Activated CD4-positive, CD25-positive, alpha-beta regulatory T cell treated with anti-CD3 and anti-CD28 coated beads, Interleukin-2, amount 50 U/mL, for 72 hours (primary cell): Measurements from ENCODE around the gene LCP2.

Experiments used
- DNase-seq: peaks from one replicate; pipeline ENCODE4 v3.0.0; 2021

LCP2 gene

GRCh38 chr5:170297589-170298462 is at the start of gene LCP2:
TSS of gene LCP2 (minus strand) at chr5:170297777. CDS start at chr5:170297611, 166 bp downstream.
- DNase-seq, result no peak

- no peak for DNase-seq
Observed at GRCh38 chr5:170347022-170347567, 49.5 kb upstream of the LCP2 start.

DNA sequence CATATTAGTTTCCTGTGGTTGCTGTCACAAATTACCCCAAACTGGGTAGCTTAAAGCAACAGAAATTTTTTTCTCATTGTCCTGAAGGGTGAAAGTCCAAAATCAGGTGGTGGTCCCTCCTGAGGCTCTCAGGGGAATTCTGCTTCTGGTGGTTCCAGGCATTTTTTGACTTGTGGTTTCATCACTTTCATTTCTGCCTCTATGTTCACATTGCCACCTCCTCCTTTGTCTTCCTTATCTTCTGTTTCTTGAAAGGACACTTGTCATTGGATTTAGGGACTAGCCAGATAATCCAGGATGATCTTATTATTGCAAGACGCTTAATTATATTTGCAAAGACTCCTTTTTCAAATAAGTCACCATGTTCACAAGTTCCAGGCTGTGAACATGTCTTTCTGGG is 48.4 kb upstream of the LCP2 start:
- no peak for DNase-seq

DNA sequence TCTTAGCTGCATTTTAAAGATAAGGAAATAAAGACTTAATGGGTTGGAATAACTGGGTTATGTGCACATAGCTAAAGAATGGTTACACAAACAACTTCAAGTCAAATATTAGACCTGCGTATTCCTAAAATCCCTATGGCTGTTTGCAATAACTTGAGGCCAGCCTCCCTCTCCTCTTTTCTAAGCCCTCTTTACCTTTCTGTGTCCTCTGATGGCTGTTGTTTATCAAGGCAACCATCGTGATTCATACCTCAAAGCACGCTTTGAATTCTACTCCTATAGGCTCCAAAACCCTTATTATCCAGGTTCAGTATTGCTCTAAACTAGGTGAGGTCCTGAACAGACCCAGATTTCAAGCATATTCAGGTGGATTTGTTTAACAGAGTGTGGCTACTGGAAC is 45.6 kb upstream of the LCP2 start:
- no peak for DNase-seq

DNA sequence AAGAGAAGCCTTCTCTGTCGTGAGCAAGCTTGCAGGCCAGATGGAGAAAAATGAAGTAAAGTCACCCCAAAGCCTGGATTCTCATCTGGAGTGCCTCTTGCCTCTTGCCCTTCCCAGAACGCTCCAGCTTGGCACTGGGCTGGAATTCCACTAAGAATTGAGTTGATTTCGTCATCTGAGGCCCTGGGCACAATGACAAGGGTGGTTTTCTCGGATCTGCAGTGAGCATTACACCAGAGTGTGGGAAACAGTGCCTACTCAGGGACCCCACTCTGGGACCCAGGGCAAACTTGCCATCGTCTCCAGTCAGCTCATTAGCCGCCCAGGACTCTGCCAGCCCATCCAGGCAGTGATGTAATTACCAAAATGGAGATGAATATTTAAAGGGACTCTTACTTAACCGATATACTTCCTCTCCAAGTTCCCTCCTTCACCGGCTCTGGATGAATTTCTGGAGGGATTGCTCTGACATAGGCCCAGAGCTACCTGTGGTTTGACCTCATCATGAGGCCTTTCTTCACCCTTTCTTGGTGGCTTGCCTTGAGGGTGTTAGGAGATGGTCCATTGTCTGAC is 44.7 kb upstream of the LCP2 start:
- no peak for DNase-seq

GRCh38 chr5:170341545-170341944 is 44.0 kb upstream of the LCP2 start:
- DNase-seq, result no peak

- DNase-seq, result no peak
Observed at GRCh38 chr5:170339780-170340167, 42.2 kb upstream of the LCP2 start.

GRCh38 chr5:170338933-170339779 is 41.6 kb upstream of the LCP2 start:
- peak; percentile 62 for DNase-seq

- no peak for DNase-seq
Observed at GRCh38 chr5:170338291-170338690, 40.7 kb upstream of the LCP2 start.

GRCh38 chr5:170337045-170337733 is 39.6 kb upstream of the LCP2 start:
- DNase-seq, result no peak

DNA sequence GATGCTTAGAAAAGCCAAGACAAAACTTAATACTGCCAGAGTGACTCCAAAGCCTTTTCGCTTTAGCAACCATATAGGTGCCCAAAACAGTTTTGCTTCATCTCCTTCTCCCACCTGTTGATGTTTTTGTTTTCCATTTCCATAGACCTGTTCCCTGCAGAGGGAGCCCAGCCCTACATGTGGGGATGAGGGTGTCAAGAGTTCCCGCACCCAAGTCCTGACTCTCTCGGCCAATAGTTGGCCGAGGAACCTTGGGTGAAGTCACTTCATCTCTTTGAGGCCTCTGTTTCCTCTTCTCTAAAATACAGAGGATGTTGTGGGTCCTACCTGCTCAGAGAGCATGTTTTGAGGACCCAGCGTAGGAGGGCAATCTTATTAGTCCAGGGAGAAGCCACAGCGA is 38.5 kb upstream of the LCP2 start:
- no peak for DNase-seq

DNA sequence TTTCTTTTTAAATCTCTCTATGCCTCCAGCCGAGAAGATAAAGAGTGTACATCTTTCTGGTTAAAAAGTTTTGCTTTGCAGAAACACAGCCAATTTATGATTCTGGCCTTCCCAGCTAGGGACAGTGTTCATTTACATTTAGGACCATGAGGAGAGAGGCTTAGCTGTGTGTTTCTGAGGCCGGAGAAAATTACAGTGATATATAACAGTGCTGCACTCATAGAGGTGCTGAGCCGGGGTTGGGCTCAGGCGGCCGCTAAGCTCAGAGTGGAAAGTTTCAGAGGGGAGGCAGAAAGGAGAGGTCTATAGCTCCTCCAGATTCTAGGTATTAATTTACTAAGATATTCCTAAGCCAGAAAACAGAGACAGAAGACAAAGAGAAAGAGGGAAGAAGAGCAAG is 37.0 kb upstream of the LCP2 start:
- no peak for DNase-seq

DNA sequence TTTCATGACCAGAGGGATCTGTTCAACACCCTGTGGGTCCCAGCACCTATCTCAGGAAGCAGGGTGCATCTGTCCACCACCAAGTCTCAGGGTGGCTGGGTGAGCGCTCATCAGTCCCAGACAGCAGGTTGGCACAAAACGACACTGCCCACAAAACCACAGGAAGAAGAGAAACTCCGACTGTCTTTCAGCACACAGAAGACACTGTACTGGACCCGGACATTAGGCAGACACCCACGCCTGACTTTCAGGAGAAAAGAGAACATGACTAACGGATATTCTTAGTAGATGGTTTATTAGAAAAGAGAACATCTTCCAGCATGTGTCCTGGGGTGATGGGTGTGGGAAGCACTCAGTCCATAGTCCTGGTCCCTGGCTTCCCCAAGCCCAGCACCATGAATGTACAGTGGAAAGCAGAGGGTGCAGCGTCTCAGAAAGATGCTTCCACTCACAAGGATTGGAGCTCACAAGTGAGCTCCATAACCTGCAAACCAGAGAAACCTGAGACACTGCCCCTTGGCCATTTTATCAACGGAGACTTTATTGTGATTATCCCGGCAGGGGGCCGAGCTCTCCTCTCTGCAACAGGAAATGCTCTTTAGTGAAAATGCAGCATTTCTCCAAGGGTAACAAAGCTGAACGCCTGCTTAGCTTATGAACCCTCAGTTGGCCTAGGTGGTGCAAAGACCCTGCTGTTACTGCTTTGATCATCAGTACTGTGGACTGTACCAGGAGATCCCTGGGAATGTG is 35.8 kb upstream of the LCP2 start:
- DNase-seq, result peak; percentile 56

DNA sequence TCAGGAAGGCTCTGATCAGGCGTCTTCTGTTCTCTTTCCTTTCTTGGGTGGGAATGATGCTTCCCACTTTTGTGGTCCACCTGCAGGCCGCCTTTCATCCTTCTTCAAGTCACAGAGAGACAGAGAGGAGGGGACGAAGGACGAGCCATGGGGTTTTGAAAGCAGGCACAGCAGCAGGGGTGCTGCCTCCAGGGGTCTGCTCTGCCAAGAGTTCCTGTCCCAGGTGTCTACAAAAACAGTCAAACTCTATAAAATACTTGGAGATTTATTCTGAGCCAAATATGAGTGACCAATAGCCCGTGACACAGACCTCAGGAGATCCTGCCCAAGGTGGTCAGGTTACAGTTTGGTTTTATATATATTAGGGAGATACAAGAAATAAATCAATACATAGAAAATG is 34.5 kb upstream of the LCP2 start:
- no peak for DNase-seq

DNA sequence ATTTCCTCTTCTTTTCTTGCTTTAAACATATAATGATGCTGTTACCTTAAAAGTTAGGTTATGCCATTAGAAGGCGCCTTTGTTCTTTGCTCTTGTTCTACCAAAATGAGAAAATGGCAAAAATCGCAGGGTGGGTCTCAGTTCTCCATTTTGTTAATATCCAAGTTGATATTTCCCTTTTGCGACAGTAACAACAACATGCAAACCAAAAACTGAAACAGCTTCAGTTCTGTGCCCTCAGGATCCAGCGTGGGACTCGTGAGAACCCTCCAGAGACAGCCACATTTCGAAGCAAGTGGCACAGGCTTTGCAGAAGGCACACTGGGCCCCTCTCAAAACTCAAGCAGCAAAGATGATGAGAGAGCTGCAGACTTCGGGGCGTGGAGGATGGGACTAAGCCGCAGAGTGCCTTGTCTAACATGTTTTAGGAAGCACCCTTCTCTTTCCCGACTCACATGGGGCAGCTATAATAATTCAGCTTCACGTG is 33.0 kb upstream of the LCP2 start:
- no peak for DNase-seq

DNA sequence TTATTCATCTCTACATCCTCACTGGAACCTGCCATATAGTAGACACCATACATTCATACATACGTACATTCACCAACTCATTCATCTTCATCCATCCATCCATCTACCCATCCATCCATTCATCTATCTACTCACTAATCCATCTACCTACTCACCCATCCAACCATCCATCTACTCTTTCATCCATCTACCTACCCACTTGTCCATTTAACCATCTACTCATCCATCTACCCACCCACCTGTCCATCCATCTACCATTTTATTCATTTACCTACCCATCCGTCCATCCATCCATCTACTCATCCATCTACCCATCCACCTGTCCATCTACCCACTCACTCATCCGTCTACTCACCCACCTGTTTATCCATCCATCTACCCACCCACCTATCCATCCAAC is 31.9 kb upstream of the LCP2 start:
- no peak for DNase-seq

DNA sequence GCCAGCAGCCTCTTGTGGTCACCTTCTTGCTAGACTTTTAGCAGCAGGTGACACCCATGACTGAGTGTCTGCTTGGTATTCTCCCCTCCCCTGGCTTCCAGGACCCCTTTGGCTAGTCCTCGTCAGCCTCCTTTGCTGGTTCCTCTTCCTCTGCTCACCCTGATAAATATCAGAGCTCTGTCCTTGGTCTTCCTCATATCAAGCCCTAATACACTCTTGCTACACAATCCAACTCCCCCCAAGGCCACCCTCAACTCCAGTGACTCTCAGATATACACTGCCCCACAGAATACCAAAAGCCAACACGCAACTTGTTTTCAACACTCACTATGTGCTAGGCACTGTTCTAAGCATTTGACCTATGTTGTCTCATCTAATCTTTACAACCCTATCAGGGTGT is 30.3 kb upstream of the LCP2 start:
- DNase-seq, result no peak

DNA sequence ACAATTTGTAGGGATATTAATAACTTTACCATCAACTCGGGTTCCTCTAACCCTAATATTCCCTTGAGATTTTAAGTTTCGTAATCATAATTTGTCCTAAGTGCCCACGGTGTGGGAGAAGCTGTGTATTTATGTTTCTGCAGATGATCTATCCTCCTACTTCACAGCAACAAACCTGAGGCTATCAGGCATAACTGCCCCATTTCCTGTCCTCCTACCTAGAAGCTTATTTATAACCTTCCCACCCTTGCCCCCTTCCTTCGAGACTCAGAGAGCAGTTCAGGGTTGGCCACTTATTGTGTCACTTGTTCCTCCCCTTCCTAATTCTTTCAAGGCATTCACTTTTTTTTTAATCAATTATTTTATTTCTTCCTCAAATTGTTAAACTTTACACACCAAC is 29.6 kb upstream of the LCP2 start:
- no peak for DNase-seq

DNA sequence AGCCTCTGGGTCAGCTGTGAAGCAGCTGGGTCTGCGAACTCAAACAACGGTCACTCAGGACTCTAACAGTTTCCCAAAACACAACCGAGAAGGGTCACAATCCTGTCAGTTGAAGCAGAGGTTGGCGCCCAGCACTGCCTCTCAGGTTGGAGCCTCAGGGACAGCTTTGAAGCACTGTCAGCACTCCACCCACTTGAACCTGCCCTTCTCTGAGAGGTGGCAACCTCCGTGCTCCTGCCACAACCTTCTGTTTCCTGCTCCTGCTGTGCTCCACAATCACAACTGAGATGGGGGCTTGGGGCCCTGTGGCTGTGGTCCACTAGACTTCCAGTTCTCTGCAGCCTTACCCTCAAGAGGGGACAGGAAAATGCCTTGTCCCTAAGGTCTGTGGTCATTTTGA is 21.7 kb upstream of the LCP2 start:
- DNase-seq, result no peak

DNA sequence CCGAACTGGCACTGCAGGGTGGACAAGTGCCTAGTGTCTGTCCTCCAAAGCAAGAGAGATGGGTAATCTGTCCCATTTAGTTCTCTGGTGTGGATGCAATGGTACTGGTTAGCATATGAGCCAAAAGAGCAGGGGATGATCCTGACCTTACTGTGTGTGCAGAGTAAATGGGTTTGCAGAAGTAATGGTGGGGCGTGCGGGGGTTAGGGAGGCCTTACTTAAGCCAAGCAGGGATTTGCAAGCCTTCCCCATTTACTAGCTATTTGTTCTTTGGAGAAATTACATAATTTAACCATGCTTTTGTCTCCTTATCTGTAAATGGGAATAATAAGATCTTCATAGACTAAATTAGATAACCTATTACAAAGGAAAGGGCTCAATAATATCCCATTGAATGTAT is 19.9 kb upstream of the LCP2 start:
- no peak for DNase-seq

DNA sequence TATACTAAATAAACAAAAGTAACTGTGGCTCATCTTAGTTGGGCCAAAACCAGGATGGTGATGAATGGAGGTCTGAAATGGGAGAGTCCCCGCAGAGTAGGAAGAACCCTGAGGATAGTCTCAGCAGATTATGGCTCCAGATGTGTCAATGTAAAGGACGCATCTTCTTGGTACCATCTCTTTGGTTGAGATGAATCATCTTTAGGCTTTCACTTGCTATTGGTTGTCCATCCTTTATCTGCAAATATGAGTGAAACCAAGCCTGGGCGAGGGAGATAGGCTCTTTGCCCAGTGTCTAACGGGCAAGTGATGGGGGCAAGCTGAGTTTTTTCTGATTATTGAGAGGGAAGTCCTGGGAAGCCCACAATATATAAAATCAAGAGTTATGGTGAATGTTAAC is 19.4 kb upstream of the LCP2 start:
- DNase-seq, result no peak

DNA sequence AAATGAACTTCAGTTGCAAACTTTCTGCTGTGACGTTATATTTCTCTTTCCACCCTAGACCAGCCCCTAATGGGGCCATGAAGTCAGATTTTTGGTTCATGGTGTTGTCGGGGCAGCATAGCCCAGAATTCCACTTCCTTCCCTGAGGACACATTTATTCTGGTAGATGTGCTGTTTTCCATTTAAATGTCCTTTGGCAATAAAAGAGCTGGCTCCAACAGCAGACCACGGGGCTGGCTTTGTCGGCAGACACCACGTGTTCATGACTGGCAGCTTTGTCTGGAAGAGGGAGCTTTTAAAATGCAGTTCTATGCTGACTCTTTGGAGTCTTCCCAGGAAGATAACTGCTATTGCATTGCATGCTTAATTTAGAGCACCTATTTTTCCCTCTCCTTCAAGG is 17.6 kb upstream of the LCP2 start:
- no peak for DNase-seq
